SK-N-SH (cell line): Measurements from ENCODE around the gene ALDH1L2.

Experiments
- CHD2 ChIP-seq: fragments of 150-350 bp; IDR thresholded peaks from 2 replicates; pipeline ENCODE4 v1.6.1; 2018; ENCODE audit warnings: low read length; ENCODE audit not compliant: partially characterized antibody
- CTCF ChIP-seq: fragments of 200-600 bp; sonication (generic); IDR thresholded peaks from 2 replicates; pipeline ENCODE4 v1.6.1; 2017; ENCODE audit warnings: antibody characterized with exemption, mild to moderate bottlenecking, moderate library complexity
- FOSL2 ChIP-seq: IDR thresholded peaks from 2 replicates; pipeline ENCODE4 v1.4.0; 2012; ENCODE audit warnings: low read depth, mild to moderate bottlenecking, moderate library complexity, borderline replicate concordance
- FOXM1 ChIP-seq: IDR thresholded peaks from 2 replicates; pipeline ENCODE4 v1.4.0; 2012; ENCODE audit warnings: low read depth, mild to moderate bottlenecking
- GABPA ChIP-seq: IDR thresholded peaks from 2 replicates; pipeline ENCODE4 v1.4.0; 2012; ENCODE audit warnings: low read depth, mild to moderate bottlenecking
- JUND ChIP-seq: IDR thresholded peaks from 2 replicates; pipeline ENCODE4 v1.4.0; 2012
- MAX ChIP-seq: IDR thresholded peaks from 2 replicates; pipeline ENCODE4 v1.4.0; 2012; ENCODE audit warnings: low read depth
- MEF2A ChIP-seq: IDR thresholded peaks from 2 replicates; pipeline ENCODE4 v1.4.0; 2012; ENCODE audit warnings: low read depth, borderline replicate concordance
- MXI1 ChIP-seq: IDR thresholded peaks from 2 replicates; pipeline ENCODE4 v1.6.1; 2012; ENCODE audit warnings: mild to moderate bottlenecking, low read depth, low read length, improper control_type of control experiment
- POLR2AphosphoS5 ChIP-seq: IDR thresholded peaks from 2 replicates; pipeline ENCODE4 v1.6.1; 2012; ENCODE audit warnings: low read depth, low read length
- SIN3A ChIP-seq: IDR thresholded peaks from 2 replicates; pipeline ENCODE4 v1.6.1; 2012; ENCODE audit warnings: low read depth, mild to moderate bottlenecking, low read length, moderate library complexity, borderline replicate concordance
- TAF1 ChIP-seq: IDR thresholded peaks from 2 replicates; pipeline ENCODE4 v1.6.1; 2012; ENCODE audit warnings: low read depth, mild to moderate bottlenecking, low read length, moderate library complexity, borderline replicate concordance
- USF2 ChIP-seq: fragments of 150-350 bp; IDR thresholded peaks from 2 replicates; pipeline ENCODE4 v1.6.1; 2017; ENCODE audit warnings: antibody characterized with exemption, low read length, low read depth, borderline replicate concordance
- TF ChIP-seq, protein P1 (sequence below): IDR thresholded peaks from 2 replicates; pipeline ENCODE4 v1.6.1; 2012; ENCODE audit warnings: mild to moderate bottlenecking, low read depth, low read length, moderate library complexity

DNA sequence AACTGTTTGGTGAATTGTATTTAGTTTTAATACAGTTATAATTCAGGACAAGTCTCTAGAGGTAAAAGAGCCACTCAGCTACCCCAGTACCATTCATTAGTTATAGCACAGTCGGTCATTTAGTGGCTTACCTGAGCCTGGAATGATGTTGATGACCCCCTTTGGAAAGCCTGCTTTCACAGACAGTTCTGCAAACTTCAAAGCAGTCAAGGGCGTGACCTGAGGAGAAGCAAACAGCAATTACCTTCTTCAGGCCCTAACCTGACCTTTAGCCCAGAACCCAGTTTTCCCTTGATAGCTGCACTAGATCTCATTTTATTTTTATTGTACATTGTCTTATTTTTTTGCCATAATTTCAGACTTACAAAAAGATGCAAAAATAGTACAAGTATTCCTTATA, 43.8 kb downstream of the ALDH1L2 start:
- TF ChIP-seq CTCF: no peak
- no peak for TF ChIP-seq USF2
- TF ChIP-seq POLR2AphosphoS5: no peak
- no peak for TF ChIP-seq CHD2
- TF ChIP-seq MAX: no peak
- TF ChIP-seq, protein P1, sequence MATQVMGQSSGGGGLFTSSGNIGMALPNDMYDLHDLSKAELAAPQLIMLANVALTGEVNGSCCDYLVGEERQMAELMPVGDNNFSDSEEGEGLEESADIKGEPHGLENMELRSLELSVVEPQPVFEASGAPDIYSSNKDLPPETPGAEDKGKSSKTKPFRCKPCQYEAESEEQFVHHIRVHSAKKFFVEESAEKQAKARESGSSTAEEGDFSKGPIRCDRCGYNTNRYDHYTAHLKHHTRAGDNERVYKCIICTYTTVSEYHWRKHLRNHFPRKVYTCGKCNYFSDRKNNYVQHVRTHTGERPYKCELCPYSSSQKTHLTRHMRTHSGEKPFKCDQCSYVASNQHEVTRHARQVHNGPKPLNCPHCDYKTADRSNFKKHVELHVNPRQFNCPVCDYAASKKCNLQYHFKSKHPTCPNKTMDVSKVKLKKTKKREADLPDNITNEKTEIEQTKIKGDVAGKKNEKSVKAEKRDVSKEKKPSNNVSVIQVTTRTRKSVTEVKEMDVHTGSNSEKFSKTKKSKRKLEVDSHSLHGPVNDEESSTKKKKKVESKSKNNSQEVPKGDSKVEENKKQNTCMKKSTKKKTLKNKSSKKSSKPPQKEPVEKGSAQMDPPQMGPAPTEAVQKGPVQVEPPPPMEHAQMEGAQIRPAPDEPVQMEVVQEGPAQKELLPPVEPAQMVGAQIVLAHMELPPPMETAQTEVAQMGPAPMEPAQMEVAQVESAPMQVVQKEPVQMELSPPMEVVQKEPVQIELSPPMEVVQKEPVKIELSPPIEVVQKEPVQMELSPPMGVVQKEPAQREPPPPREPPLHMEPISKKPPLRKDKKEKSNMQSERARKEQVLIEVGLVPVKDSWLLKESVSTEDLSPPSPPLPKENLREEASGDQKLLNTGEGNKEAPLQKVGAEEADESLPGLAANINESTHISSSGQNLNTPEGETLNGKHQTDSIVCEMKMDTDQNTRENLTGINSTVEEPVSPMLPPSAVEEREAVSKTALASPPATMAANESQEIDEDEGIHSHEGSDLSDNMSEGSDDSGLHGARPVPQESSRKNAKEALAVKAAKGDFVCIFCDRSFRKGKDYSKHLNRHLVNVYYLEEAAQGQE: no peak
- TF ChIP-seq GABPA: no peak
- no peak for TF ChIP-seq JUND
- TF ChIP-seq TAF1: no peak
- TF ChIP-seq MEF2A: no peak
- TF ChIP-seq FOXM1: no peak
- TF ChIP-seq FOSL2: no peak
- no peak for TF ChIP-seq MXI1
- TF ChIP-seq SIN3A: no peak
